Mesothelial cell of epicardium (in vitro differentiated cells): Measurements from ENCODE around the gene APEX1. TPM values are rescaled to one million over a fixed set of nuclear protein-coding genes. Genes with fewer than 3 reads are reported as not detected.
"Not testable (repeated sequence)": the region's sequence is repeated elsewhere in the genome, so short reads cannot be mapped to it uniquely, and the experiment has no call there.

Source experiments
- DNase-seq, 2 experiments: peaks; one replicate each; pipeline ENCODE4 v3.0.0; 2021; ENCODE audit warnings: low spot score in 2 of 2; ENCODE audit not compliant: unreplicated experiment in 2 of 2
- H3K27ac Mint-ChIP-seq: 2 replicates; pipeline ENCODE4 v1.8.0; 2021; ENCODE audit warnings: mixed read lengths
- H3K27me3 Mint-ChIP-seq: 2 replicates; pipeline ENCODE4 v1.8.0; 2021; ENCODE audit warnings: low read depth, mixed read lengths
- H3K36me3 Mint-ChIP-seq: 2 replicates; pipeline ENCODE4 v1.8.0; 2021; ENCODE audit warnings: mixed read lengths
- H3K4me1 Mint-ChIP-seq: 2 replicates; pipeline ENCODE4 v1.8.0; 2021; ENCODE audit warnings: mixed read lengths
- H3K4me3 Mint-ChIP-seq: 2 replicates; pipeline ENCODE4 v1.8.0; 2021; ENCODE audit warnings: mild to moderate bottlenecking, moderate library complexity, mixed read lengths
- H3K9me3 Mint-ChIP-seq: 2 replicates; pipeline ENCODE4 v1.8.0; 2021; ENCODE audit warnings: mixed read lengths
- total RNA-seq: library from RNA; stranded (reverse); gene quantifications from 3 replicates; pipeline ENCODE4 v1.2.1, GENCODE V29; 2021
- TF ChIP-seq, protein P1 (sequence below): fragments of 200-600 bp; sonication (generic); IDR thresholded peaks from one replicate; pipeline ENCODE4 v1.5.0; 2021; ENCODE audit warnings: antibody characterized with exemption; ENCODE audit not compliant: unreplicated experiment

The APEX1 gene
- total RNA-seq, 1 donor from 2014 or later, result 283 TPM

DNA sequence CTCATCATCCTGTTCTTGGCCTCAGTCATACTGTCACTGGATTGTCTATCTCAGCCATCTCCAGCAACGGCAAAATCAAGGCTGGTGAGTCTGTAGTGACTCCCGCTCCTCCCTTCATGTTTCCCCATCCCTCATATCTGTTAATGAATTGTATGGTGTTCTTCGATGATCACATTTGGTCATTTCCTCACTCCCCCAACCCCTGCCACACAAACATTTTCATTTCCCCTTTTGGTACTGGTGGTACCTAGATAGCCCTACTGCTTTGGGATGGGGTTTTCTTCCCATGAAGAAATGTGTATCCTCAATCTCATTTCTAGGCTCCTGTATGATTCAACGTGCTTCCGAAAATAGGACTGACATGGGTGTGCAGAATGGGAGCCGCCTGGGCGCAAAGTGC, 16.4 kb upstream of the APEX1 start:
- no peaks in the 10 kb centered on the region for H3K4me1 Mint-ChIP-seq
- DNase-seq, result no peak
- peaks cover 5% of the 10 kb centered on the region for H3K9me3 Mint-ChIP-seq
- no peak overlapping the region for H3K4me3 Mint-ChIP-seq
- H3K36me3 Mint-ChIP-seq, result peaks cover 11% of the 10 kb centered on the region
- TF ChIP-seq, protein P1, sequence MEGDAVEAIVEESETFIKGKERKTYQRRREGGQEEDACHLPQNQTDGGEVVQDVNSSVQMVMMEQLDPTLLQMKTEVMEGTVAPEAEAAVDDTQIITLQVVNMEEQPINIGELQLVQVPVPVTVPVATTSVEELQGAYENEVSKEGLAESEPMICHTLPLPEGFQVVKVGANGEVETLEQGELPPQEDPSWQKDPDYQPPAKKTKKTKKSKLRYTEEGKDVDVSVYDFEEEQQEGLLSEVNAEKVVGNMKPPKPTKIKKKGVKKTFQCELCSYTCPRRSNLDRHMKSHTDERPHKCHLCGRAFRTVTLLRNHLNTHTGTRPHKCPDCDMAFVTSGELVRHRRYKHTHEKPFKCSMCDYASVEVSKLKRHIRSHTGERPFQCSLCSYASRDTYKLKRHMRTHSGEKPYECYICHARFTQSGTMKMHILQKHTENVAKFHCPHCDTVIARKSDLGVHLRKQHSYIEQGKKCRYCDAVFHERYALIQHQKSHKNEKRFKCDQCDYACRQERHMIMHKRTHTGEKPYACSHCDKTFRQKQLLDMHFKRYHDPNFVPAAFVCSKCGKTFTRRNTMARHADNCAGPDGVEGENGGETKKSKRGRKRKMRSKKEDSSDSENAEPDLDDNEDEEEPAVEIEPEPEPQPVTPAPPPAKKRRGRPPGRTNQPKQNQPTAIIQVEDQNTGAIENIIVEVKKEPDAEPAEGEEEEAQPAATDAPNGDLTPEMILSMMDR, result no peak
- peaks cover 39% of the 10 kb centered on the region for H3K27me3 Mint-ChIP-seq
- no peak overlapping the region for H3K27ac Mint-ChIP-seq

DNA sequence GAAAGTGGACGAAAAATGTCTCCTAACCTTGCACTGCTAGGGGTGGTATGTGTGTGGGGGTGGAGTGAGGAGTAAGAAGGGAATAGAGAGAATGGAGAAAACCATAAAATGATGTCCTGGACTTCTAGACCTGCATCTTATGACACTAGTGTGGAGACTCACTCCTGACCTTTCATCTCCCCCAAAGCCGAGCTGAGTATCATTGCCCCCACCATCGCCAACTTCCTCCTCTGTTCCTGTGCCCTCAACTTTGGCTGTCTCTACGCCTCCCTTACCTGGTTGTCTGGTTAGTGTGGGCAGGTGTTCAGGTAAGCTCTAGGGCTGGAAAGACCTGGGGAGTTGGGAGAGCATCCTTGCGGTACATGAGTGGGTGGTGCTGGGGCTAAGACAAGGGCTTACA, 14.6 kb upstream of the APEX1 start:
- H3K4me1 Mint-ChIP-seq, result no peaks in the 10 kb centered on the region
- no peak for DNase-seq
- TF ChIP-seq, protein P1, result no peak
- peaks cover 32% of the 10 kb centered on the region for H3K27me3 Mint-ChIP-seq
- no peak overlapping the region for H3K27ac Mint-ChIP-seq
- peaks cover 11% of the 10 kb centered on the region for H3K36me3 Mint-ChIP-seq
- H3K9me3 Mint-ChIP-seq, result peaks cover 5% of the 10 kb centered on the region
- H3K4me3 Mint-ChIP-seq, result no peak overlapping the region

DNA sequence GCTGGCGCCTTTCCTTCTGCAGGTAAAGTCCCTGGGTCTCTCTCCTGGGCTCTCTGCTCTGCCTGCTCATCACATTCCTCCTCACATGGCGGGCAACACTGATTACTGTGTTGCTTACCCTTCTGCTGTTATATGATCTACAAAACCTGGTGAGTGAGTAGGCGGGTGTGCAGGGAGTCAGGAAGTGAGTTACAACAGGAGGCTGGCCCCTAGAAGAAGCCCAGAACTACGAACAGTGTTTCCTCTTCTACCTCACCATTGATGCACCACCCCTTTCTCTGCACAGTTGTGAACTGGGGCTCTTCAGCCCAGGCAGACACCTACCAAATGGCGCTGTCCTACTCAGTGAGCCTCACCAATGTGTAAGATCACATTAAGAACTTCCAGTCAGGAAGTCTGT, 14.1 kb upstream of the APEX1 start:
- Mint-ChIP-seq H3K4me3 (no peak overlapping the region), H3K4me1 (no peaks in the 10 kb centered on the region), H3K36me3 (peaks cover 11% of the 10 kb centered on the region), H3K9me3 (peaks cover 5% of the 10 kb centered on the region), H3K27ac (no peak overlapping the region), H3K27me3 (peaks cover 28% of the 10 kb centered on the region)
- TF ChIP-seq, protein P1, result no peak
- DNase-seq, result no peak

DNA sequence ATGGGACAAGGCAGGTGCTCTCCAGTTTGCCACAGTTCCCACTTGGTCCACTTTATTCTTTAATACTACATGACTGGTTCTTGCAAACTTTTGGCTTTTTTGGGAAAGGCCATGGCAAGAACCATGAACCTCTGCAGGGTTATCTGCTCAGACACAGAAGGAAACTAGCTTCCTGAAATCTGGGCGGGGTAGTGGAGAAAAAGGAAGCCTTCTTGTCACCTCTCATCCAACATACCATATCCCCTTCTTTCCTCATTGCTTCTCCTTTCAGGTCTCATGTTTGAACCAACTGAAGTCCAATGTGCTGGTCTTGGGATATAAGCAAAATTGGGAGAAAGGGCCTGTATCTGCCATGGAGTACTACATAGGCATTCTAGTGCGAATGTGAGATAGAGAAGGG, 13.6 kb upstream of the APEX1 start:
- no peaks in the 10 kb centered on the region for H3K4me1 Mint-ChIP-seq
- TF ChIP-seq, protein P1, result no peak
- no peak overlapping the region for H3K27ac Mint-ChIP-seq
- H3K36me3 Mint-ChIP-seq, result peaks cover 11% of the 10 kb centered on the region
- DNase-seq, result no peak
- no peak overlapping the region for H3K4me3 Mint-ChIP-seq
- peaks cover 5% of the 10 kb centered on the region for H3K9me3 Mint-ChIP-seq
- peaks cover 24% of the 10 kb centered on the region for H3K27me3 Mint-ChIP-seq

DNA sequence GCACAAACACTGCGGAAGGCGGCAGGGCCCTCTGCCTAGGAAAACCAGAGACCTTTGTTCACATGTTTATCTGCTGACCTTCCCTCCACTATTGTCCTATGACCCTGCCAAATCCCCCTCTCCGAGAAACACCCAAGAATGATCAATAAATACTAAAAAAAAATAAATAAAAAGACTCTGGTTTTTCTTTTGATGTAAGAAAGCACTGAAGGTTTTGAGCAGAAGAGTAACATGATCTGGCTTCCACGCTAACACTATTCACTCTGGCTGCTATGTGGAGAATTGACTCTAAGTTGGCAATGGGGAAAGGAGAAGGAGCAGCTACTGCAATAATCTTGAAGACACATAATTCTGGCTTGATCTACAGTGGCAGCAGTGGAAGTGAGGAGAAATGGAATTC, 11.4 kb upstream of the APEX1 start:
- not testable (repeated sequence) for DNase-seq, H3K4me3 Mint-ChIP-seq, H3K4me1 Mint-ChIP-seq, H3K27ac Mint-ChIP-seq, H3K9me3 Mint-ChIP-seq, H3K27me3 Mint-ChIP-seq
- peaks cover 29% of the 10 kb centered on the region for H3K36me3 Mint-ChIP-seq

DNA sequence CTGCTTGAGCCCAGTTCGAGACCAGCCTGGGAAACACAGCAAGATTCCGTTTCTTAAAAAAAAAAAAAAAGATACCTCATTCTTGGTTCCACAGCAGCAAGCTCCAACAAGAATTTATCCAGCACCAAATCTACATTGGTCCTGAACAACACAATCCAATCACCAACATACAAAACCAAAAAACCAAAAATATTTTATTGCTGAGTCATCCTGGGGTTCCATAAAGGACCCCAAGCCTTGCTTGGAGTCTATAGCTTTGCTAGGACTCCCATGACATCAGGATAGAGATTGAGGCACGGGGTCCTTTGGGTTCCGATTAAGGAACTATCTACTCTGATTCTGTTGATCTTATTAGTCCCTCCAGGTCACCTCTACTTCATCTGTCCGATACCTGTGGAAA, 8.1 kb upstream of the APEX1 start:
- H3K4me3 Mint-ChIP-seq, result no peak overlapping the region
- H3K4me1 Mint-ChIP-seq, result no peaks in the 10 kb centered on the region
- no peaks in the 10 kb centered on the region for H3K27me3 Mint-ChIP-seq
- H3K9me3 Mint-ChIP-seq, result peaks cover 5% of the 10 kb centered on the region
- TF ChIP-seq, protein P1, result no peak
- peaks cover 48% of the 10 kb centered on the region for H3K36me3 Mint-ChIP-seq
- no peak overlapping the region for H3K27ac Mint-ChIP-seq
- DNase-seq, result no peak

DNA sequence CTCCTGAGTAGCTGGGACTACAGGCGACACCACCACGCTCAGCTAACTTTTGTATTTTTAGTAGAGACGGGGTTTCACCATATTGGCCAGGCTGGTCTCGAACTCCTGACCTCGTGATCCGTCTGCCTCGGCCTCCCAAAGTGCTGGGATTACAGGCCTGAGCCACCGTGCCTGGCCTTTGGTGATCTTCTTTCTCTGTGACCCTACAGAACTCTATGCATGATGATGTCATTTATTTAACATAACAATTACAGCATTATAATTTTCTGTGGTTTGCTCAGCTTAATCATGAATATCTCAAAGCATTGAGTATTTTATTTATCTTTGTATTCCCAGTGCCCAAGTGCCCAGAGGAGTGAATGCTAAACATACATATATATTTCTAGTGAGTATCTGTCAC, 2.2 kb upstream of the APEX1 start:
- not testable (repeated sequence) for DNase-seq, H3K4me1 Mint-ChIP-seq, H3K9me3 Mint-ChIP-seq, H3K27me3 Mint-ChIP-seq
- Mint-ChIP-seq H3K4me3 (peak overlapping the region; percentile 40), H3K27ac (peak overlapping the region; percentile 22), H3K36me3 (peaks cover 33% of the 10 kb centered on the region)
